GM19193 (cell line): ENCODE data around the gene TSPAN2.

ENCODE experiments used
- POLR2A ChIP-seq: IDR thresholded peaks from 4 replicates; pipeline ENCODE4 v1.6.1; 2011; ENCODE audit not compliant: insufficient read depth, insufficient read length; ENCODE audit errors: extremely low read depth

TSPAN2 gene

GRCh38 chr1:115041654-115042053 is 47.6 kb downstream of the TSPAN2 start:
- TF ChIP-seq POLR2A: no peak

- no peak for TF ChIP-seq POLR2A
Measured at GRCh38 chr1:115040501-115040900, 48.8 kb downstream of the TSPAN2 start.

DNA sequence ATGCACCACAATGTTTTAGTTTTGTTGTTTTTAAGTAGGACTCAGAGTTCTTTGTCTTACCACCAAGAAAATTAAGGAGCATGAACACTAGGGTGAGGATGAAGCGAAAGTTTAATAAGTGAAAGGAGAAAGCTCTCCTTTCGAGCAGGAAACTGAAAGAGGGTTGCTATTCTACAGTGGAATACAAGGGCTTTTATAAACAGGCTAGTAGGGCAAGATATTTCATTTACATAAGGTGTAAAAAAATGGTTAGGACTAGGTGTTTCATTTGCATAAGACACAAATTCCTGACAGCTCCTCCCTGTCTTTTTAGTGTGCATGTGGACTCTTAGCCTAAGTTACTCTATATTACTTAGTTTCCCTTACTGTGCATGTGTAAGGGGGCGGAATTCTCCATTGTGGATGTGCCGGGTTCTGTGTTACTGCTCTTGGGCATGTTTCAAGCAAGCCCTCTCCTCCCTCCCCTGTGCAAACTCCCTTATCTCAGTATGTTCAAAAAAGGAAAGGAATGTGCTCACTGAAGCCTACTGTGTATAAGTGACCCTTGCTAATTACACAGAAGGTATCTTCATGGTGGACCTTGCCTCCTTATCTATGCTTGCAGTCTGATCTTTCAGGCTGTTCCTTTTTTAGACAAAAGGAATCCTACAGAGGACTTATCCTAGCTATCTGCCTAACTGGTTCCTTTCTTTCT is 52.3 kb downstream of the TSPAN2 start:
- no peak for TF ChIP-seq POLR2A

GRCh38 chr1:115035652-115036051 is 53.7 kb downstream of the TSPAN2 start:
- no peak for TF ChIP-seq POLR2A

DNA sequence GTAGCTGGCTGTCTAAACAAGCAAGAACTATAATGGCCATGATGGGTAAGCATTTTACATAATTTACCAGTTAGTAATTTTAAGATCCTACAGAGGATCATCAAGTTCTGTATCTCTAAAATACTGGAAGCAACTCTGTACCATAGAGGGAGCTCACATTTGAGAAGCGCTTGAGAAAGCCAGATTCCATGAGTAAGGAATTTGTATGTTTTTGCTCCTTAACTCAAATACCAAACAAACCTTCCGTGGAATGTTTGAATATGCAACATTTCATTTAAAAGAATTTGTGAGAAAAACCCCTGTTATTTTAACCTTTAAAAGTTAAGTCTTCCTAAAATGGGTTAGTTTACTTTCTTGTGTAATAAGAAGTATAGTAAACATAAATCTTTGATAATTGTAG is 57.7 kb downstream of the TSPAN2 start:
- TF ChIP-seq POLR2A: no peak

- no peak for TF ChIP-seq POLR2A
Measured at GRCh38 chr1:115029526-115029925, 59.8 kb downstream of the TSPAN2 start, which contains the start of gene TSHB. TSS of gene TSHB (plus strand) at chr1:115029826. CDS start at chr1:115033363, 3,537 bp downstream.

DNA sequence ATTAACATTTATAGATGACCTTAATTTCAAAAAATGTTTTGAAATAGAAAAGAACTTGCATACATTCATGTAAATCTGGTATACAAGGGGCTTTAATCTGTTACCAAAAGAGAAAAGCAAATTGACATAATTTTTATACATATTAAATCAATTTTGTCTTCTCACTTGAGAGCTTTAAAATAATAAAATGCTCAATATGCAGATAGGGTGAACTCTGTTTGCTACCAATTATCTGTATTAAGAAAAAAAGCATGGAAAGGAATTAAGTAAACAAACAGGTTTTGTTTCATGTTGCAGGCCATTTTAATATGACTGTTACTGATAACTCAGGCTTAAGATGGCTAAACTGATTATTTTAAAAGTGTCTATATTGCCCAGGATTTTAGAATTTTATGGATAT is 65.7 kb downstream of the TSPAN2 start:
- TF ChIP-seq POLR2A: no peak

DNA sequence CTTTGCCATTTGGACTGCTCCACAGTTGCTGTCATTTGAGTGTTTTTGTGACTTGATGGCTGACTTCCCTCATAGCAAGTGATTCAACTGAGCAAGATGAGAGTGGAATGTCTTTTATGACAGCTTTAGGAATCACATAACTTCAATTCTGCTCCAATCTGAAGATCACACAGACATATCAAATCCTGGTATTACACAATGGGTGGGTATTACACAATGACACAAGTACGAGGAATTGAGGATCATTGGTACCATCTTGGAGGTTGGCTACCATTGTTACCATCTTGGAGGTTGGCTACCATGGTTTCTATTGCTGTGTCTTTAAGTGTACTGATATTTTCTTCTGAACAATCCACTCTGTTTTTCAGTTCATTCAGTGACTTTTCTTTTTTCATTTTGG is 68.2 kb downstream of the TSPAN2 start:
- no peak for TF ChIP-seq POLR2A

GRCh38 chr1:115013792-115014191 is 75.5 kb downstream of the TSPAN2 start:
- no peak for TF ChIP-seq POLR2A

DNA sequence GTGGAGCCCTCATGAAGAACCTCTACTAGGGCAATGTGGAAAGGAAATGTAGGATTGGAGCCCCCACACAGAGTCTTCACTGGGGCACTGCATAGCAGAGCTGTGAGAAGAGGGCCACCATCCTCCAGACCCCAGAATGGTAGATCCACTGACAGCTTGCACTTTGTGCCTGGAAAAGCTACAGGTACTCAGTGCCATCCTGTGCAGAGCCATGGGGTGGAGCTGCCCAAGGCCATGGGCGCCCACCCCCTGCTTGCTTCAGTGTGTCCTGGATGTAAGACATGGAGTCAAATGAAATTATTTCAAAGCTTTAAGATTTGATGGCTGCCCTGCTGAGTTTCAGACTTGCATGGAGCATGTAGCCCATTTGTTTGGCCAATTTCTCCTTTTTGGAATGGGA is 76.9 kb downstream of the TSPAN2 start:
- TF ChIP-seq POLR2A: no peak

GRCh38 chr1:115012006-115012405 is 77.3 kb downstream of the TSPAN2 start:
- TF ChIP-seq POLR2A: no peak

DNA sequence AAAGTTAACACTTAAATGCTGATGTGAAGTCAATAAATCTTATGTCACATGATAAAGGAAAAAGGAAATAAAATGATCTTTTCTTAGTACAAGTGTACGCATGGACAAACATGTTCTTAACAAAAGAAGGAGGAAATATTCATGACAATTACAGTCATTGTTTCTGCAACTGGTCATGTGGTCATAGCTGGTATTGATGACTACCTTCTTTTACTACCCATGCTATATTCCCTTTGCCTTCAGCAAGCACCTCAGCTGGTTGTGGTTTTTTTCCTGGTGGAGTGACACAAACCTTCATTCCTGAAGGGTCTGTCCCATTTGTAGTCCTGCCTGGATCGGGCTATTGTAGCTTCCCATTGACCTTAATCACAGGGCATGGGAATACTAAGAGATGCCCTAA is 83.1 kb downstream of the TSPAN2 start:
- no peak for TF ChIP-seq POLR2A
